Stimulated activated CD4-positive, alpha-beta T cell treated with anti-CD3 and anti-CD28 coated beads, Interleukin-12 subunit alpha, Interleukin-12 subunit beta, amount 100 ng/mL, for 24 hours (primary cell): ENCODE measurements around the gene LAP3.

ENCODE experiments used
- DNase-seq, 2 experiments: peaks; one replicate each; pipeline ENCODE4 v3.0.0-alpha.2; 2020; ENCODE audit warnings: low read depth in 2 of 2

The LAP3 gene

DNA sequence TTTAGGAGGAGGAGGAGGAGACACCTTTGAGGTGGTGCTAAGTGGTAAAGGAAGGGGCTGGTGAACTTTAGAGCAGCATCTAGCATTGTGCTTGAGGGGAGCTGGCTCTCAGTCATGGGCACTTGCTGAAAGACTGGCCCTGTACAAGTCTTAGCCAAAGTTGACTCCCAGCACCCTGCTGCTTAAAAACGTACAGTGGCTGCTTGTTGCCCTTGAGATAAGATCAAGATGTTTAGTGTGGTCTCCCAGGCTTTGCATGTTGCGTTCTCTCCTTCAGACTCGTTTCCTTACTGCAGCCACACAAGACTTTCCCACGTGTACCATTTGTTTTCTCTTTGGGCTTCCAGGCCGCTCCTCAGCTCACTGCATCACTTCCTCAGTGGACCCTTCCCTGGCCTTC is 39.3 kb downstream of the LAP3 start:
- no peak for DNase-seq

DNA sequence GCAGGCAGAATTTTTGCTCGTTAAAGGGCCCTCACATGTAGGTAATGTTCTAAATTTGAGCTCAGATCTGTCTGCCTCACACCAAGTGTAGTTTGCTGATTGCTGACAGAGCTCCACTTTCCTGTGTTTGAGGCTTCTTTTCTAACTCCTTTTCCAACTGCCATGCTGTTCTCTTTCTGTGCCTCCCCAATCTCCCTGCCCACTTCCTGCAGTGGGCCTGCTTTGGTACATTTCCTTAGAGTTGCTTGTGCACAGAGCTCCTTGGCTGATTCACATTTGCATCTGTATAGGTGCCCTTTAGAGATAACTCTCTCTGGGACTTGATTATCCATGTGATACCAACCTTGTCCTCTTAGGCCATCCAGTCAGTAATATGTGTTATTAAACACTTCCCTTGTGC is 41.9 kb downstream of the LAP3 start:
- no peak for DNase-seq

DNA sequence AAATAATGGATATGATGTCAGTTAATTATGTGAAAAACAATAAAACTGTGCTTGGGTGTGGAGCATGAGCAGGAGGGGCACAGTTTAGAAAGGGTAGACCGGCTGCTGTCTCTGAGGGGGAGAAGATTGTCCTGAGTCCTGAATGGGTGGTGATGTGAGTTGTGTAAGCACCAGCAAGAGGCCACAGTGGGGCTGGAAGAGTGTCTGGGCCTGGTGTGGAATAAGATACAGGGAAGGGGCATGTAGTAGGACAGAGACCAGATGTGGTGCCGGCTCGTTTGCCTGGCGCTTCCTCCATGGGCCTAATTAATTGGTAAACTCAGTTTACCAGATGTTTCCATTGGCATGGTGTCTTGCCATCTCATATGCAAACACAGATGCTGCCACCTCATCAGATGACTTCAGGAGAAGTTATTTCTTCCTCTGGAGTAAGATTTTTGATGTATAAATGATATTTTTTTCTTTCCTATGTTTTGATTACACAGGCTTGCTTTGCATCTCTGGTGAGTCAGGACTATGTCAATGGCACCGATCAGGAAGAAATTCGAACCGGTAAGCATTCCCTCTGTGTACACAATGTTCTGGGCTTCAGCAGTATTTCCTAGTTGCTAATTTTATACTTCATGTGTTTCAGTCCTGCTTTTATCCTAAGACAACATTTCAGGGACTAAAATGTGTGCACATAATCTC is 42.6 kb downstream of the LAP3 start:
- DNase-seq = no peak

- no peak for DNase-seq
Observed at GRCh38 chr4:17623451-17624001, 46.5 kb downstream of the LAP3 start.

GRCh38 chr4:17624821-17625220 is 47.8 kb downstream of the LAP3 start:
- no peak for DNase-seq

- no peak for DNase-seq
Observed at GRCh38 chr4:17630228-17630627, 53.2 kb downstream of the LAP3 start.

DNA sequence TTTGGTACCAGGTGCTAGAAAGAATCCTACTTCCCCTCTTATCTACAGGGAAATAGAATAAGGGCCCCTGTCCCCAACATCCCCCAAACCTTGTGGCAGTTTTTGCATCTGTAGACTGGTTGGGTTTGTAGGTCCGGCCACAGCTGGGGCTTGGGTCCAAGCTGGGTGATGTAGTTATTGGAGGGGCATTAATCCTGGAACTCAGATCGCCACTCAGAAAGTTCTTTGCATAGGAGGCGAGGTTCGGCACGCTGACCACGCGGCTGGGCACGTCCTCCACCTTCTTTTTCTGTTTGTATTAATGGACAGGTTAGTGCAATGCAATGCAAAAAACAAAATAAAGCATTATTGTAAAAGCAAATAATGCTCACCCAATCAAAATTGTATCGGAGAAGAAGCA is 56.6 kb downstream of the LAP3 start:
- DNase-seq = no peak

DNA sequence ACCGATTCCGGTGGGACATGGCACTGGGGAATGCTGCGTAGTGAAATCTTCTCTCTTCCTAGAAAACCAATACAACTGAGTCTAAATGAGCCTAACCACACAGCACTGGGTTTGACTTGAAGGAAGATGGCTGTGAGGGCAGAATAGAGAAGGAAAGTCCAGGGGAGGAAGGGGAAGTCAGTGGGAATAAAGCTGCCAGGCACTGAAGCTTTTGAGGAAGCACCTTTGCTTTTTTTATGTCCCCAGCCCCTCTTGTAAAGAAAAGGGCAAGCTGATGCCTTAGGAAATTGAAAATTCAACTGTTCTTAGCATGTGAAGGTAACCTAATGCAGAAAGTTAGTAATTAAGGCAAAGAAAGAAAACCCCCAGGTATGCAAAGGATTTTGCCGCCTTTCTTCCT is 58.1 kb downstream of the LAP3 start:
- DNase-seq = no peak

DNA sequence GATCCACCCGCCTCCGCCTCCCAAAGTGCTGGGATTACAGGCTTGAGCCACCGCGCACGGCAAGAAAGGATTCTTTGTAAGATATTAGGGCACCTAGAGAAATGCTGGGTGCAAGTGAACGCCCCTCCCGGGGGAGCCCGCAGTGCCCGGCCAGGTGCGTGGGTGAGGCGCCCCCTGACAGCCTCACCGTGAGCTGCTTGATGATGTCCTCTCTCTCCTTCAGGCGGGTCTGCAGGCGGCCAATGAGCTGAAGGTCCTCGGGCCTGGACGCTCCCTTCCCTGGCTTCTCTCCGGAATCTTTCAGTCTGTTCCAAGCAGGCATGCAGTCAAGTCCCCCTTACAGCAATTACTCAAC is 59.3 kb downstream of the LAP3 start:
- no peak for DNase-seq

DNA sequence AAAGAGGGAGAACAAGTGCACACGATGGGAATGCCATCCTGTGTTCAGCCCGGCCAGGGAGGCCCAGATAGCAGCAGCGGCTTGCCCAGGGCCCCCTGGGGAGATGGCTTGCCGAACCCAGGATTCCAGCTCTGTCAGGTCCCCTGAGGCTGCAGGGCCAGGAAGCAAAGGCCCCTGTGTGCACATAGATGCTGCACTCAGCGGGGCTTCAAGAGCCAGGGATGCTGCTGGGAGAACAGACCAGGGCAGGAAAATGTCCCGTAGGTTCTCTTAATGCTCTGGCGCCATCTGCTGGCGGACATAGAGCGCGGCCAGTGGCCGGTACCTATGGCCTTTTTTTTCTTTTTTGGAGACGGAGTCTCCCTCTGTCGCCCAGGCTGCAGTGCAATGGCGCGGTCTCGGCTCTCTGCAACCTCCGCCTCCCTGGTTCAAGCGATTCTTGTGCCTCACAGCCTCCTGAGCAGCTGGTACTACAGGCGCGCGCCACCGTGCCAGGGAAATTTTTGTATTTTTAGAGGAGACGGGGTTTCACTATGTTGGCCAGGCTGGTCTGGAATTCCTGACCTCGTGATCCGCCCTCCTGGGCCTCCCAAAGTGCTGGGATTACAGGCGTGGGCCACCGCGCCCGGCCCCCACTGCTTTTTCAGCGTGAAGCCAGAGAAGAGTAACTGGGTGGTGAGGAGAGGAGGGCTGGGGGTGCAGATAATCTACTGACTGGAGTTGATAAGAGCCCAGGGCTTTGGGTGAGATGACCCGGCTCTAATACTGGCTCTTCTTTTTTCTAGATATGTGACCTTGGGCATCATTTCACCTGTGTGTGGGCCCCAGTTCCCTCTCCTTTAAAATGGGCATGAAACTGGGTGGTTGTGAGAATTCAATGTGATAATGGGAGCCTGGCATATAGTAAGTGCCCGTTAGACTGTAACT is 60.0 kb downstream of the LAP3 start:
- DNase-seq = peak; percentile 45 to 73

DNA sequence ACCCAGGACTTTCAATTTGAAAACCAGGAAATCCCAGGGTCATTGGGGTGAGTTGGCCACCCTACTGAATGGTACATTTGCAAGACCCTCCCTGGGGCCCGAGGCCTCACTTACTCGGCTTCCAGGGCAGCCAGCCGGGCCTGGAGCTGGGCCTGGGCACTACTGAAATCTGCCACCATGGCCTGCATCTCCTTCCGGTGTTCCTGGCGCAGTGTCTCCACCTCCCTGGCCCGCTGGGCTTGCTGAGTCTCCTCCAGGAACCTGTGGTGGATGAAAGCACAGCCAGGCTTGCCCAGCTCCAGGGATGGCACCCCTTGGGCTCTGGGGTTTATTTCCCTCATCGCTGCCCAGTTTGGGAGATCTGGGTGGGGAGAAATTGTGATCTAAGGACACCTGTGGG is 62.1 kb downstream of the LAP3 start:
- no peak for DNase-seq

DNA sequence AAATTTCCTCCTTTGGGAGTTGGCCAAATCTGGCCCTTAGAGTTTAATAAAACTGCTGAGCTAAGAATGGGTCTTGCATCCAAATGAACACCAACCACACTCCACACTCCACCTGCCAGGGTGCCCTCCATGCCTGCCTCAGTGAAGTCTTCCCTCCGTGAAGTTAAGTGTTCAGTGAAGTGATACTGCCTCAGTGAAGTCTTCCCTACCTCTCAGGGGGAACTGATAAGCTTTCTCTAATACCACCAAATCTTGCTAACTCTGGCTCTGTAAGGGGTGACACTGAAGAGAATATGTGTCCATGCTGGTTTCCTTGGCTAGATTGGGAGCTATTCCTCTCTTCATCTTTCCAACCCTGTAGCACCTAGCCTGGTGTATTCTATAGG is 65.4 kb downstream of the LAP3 start:
- DNase-seq = no peak

- DNase-seq = no peak
Observed at GRCh38 chr4:17646693-17647092, 69.7 kb downstream of the LAP3 start.

DNA sequence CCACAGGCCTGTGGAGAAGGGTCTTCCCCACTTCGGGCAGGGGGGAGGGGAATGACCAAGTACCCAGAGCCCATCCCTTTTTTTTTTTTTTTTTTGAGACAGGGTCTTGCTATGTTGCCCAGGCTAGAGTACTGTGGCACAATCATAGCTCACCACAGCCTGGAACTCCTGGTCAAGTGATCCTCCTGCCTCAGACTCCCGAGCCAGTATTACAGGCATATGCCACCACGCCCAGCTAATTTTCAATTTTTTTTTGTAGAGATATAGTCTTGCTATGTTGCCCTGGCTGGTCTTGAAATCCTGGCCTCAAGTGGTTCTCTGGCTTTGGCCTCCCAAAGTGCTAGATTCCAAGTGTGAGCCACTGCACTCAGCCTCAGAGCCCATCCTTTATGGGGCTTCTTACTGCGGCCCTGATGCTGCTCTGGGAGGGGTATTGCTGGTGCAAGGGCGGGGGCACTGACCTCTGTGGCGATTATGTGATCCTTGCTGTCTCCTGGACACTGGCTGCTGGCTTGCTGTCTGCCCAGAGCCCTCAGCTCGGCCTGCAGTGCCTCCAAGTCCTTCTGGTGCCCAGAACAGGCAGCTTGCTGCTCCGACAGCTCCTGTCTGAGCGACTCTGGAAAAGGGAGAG is 70.3 kb downstream of the LAP3 start:
- no peak for DNase-seq

- no peak for DNase-seq
Observed at GRCh38 chr4:17647927-17648326, 70.9 kb downstream of the LAP3 start.

DNA sequence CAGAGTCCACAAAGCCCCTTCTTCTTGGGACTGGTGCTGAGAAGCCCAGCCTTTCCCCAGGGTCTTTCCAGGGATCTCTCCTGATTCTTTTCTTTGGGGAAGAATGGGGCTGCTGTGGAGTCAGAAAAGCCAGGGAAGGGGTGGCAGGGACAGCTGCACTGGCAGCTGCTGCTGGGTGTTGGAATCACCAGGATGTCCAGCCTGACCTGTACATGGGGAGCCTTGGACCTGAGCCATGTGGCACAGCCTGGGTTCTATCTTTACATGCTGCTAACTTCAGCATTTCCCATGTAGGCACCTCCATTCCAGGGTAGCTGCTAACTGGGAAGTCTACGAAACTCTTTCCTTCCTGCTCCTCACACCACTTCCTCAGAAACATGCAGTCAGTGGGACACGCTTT is 73.4 kb downstream of the LAP3 start:
- DNase-seq = no peak

GRCh38 chr4:17654701-17655100 is 77.7 kb downstream of the LAP3 start:
- no peak for DNase-seq

DNA sequence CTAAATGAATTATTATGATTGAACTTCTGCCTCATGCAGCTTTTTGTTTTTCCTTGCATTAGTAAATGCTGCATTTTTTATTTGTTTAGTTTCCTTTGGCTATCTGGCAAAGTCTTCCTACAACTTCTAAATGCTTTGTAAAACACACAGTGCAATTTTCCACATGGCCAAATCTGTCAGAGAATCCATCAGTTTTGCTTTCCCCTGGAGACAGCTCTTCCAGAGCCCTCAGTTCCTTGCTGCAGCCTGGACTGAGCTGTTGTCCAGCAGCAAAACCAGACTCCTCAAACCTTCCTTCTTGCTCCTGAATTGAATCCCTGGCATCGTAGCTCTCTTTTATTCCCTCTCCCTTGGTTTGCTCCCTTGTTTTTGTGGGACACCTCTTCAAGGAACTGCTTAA is 80.1 kb downstream of the LAP3 start:
- no peak for DNase-seq
